GM10248 (cell line): Measurements from ENCODE around the gene CSF1.

ENCODE experiments used
- CTCF ChIA-PET: fragments of 300-600 bp; sonication (Branson Sonifier 250); formaldehyde crosslinking; extraction: SDS; loops from one replicate; lab custom pipeline; 2021; ENCODE audit warnings: antibody characterized with exemption; lab: Yijun Ruan, JAX
- POLR2A ChIA-PET: fragments of 350-650 bp; sonication (Branson Sonifier 250); formaldehyde crosslinking; extraction: SDS; loops from one replicate; lab custom pipeline; 2020; ENCODE audit warnings: antibody characterized with exemption; lab: Yijun Ruan, JAX
- DNase-seq: peaks from one replicate; pipeline ENCODE4 v3.0.0; 2012; ENCODE audit errors: extremely low spot score
- TF ChIP-seq, protein P1 (sequence below): IDR thresholded peaks from 2 replicates; pipeline ENCODE4 v1.5.1; 2012; ENCODE audit warnings: mild to moderate bottlenecking, low read depth; ENCODE audit errors: extremely low read depth, missing control alignments, control extremely low read depth

The CSF1 gene

GRCh38 chr1:109942434-109942833 lies 31.8 kb downstream of the CSF1 start:
- TF ChIP-seq, protein P1, sequence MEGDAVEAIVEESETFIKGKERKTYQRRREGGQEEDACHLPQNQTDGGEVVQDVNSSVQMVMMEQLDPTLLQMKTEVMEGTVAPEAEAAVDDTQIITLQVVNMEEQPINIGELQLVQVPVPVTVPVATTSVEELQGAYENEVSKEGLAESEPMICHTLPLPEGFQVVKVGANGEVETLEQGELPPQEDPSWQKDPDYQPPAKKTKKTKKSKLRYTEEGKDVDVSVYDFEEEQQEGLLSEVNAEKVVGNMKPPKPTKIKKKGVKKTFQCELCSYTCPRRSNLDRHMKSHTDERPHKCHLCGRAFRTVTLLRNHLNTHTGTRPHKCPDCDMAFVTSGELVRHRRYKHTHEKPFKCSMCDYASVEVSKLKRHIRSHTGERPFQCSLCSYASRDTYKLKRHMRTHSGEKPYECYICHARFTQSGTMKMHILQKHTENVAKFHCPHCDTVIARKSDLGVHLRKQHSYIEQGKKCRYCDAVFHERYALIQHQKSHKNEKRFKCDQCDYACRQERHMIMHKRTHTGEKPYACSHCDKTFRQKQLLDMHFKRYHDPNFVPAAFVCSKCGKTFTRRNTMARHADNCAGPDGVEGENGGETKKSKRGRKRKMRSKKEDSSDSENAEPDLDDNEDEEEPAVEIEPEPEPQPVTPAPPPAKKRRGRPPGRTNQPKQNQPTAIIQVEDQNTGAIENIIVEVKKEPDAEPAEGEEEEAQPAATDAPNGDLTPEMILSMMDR, result no peak
- no peak for DNase-seq
- ChIA-PET CTCF (interaction anchor here (1.0 to 1.6 kb wide), 3 partner anchors 10 to 42 kb away, joined by 3 to 4 read pairs (median 3); partner anchors contain the start of gene AHCYL1), POLR2A (no interaction called here)

DNA sequence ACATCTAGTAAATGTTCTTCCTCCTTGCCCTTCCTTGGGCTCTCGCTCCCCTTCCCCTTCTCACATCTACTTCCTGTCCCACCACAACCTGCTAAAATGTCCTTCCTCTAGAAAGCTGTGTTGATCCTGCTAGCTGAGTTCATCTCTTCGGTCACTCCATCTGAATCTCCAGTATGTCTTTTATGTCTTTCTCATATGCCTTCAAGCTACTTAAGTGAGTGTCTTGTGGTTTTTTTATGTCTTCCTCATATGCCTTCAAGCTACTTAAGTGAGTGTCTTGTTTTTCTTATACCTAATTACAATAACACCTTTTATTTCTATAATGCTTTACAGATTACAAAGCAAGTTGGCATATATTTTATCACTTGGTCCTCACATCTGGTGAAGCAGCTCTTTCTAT lies 33.9 kb downstream of the CSF1 start:
- ChIA-PET POLR2A (interaction anchor here (0.7 kb wide), 1 partner anchor 33 kb away, joined by 4 read pairs; no protein-coding TSS in a partner anchor), CTCF (interaction anchor here (0.7 to 1.5 kb wide), 9 partner anchors 9 to 191 kb away, joined by 3 to 6 read pairs (median 3); no protein-coding TSS in a partner anchor)
- TF ChIP-seq, protein P1, result no peak
- DNase-seq, result no peak

GRCh38 chr1:109946511-109946910 lies 35.9 kb downstream of the CSF1 start:
- ChIA-PET POLR2A (no interaction called here), CTCF (interaction anchor here (1.5 kb wide), 1 partner anchor 14 kb away, joined by 4 read pairs; no protein-coding TSS in a partner anchor)
- TF ChIP-seq, protein P1, result no peak
- no peak for DNase-seq

DNA sequence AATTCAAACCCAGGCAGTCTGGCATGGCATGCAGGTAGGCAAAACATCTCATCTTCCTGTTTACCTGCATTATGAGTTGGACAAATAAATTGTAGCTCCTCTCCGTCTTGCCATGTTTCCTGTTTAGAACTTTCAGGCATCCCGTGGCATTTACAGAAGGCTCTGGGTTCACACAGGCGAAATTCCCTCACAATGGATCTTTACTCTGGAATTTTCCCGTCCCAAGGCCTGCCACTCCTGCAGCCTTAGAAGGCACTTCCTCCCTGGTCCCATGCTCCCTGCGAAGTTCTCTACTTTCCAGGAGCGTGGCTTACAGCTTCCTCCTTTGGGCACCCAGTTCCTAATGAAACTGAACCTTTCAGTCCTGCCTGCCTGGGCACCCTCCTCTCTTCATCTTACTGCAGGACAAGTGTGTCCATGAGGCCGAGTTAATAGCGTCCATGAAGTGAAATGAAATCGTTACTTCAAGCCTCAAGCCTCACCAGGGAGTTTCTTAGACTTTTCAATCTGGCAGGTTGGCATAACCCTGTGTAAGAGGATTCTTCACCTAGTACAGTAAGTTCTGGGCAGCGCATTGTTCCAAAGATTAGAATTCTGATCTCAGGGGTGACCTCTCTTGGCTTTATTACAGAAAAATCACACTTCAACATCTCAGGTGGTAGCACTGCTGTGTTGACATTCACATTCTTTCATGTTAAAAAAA lies 37.1 kb downstream of the CSF1 start:
- ChIA-PET POLR2A (no interaction called here), CTCF (interaction anchor here (0.8 to 1.5 kb wide), 4 partner anchors 13 to 28 kb away, joined by 3 to 4 read pairs (median 3); no protein-coding TSS in a partner anchor)
- TF ChIP-seq, protein P1, result no peak
- DNase-seq, result no peak

- ChIA-PET POLR2A (no interaction called here), CTCF (interaction anchor here (1.1 to 1.4 kb wide), 3 partner anchors 10 to 36 kb away, joined by 3 to 4 read pairs (median 3); partner anchors contain the start of gene AHCYL1)
- no peak for DNase-seq
- TF ChIP-seq, protein P1, result no peak
These were observed 37.6 kb downstream of the CSF1 start for GRCh38 chr1:109948285-109948630.

DNA sequence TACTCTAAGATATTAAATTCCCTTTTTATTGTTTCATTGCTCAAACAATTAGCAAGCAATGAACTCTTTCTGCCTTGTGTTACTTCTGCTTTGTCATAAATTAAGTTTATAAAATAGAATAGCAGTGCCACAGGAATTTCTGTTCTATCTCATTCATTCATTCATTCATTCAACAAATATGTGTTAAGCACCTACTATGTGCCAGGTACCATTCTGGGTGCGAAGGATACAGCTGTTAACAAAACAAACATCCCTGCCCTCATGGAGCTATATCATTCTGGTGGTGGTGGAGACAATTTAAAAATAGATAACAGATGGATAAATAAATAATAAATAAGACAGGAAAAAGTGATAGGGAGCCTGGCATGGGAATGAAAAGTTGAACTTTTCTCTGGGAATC lies 39.4 kb downstream of the CSF1 start:
- TF ChIP-seq, protein P1, result no peak
- POLR2A ChIA-PET, result no interaction called here
- CTCF ChIA-PET, result interaction anchor here (2.8 kb wide), 1 partner anchor 34 kb away, joined by 10 read pairs; the partner anchor contains the start of gene AHCYL1
- no peak for DNase-seq
